ENCODE measurements around the gene ITPR1. TPM values are rescaled to one million over a fixed set of nuclear protein-coding genes. Genes with fewer than 3 reads are reported as not detected.
A peak's percentile ranks its signal among the peaks of the same experiment; 100 is the strongest.

The ITPR1 gene
- total and polyA plus RNA-seq, 10 of the 15 experiments (the other 5 are each of a cell fraction or from before 2014, with no cell fraction given): 12.2 to 239 (median 28.4) TPM

DNA sequence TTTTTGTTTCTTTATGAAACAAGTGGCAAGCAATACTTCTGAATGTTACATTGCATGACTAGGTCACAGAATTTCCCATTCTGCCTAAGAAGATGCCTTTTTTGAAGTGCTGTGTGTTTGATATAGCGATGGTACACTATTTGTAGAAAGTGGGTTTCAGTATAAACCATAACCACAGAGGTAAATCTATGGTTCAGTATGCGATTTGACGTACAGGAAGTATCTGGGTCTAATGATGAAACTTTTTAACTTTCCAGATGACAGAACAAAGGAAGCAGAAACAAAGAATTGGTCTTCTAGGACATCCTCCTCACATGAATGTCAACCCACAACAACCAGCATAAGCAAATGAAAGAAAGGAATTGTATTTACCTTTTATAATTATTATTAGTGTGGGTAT is 352.7 kb downstream of the ITPR1 start (continued):
- peak; percentile 96 for TF ChIP-seq CREB1 (IDR thresholded peaks at IDR 0.05; ENCODE audit: low read depth)
- no peak for TF ChIP-seq RBBP5 (conservative IDR thresholded peaks at IDR 0.05)
- peak; percentile 92 for TF ChIP-seq TCF7 (IDR thresholded peaks at IDR 0.05; ENCODE audit: borderline replicate concordance)
- TF ChIP-seq SP1 (IDR thresholded peaks at IDR 0.05; ENCODE audit: low read depth, low read length): peak; percentile 63
- peak; percentile 64; the same call in 1 of the 2 replicates for TF ChIP-seq CBX5 (IDR thresholded peaks at IDR 0.05; ENCODE audit: low read depth)
- no peak for TF ChIP-seq SREBF2 (IDR thresholded peaks at IDR 0.05; ENCODE audit: low read length)
- TF ChIP-seq, protein P1, sequence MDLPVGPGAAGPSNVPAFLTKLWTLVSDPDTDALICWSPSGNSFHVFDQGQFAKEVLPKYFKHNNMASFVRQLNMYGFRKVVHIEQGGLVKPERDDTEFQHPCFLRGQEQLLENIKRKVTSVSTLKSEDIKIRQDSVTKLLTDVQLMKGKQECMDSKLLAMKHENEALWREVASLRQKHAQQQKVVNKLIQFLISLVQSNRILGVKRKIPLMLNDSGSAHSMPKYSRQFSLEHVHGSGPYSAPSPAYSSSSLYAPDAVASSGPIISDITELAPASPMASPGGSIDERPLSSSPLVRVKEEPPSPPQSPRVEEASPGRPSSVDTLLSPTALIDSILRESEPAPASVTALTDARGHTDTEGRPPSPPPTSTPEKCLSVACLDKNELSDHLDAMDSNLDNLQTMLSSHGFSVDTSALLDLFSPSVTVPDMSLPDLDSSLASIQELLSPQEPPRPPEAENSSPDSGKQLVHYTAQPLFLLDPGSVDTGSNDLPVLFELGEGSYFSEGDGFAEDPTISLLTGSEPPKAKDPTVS (IDR thresholded peaks at IDR 0.05; ENCODE audit: low read depth, low read length): no peak
- TF ChIP-seq RCOR1 (conservative IDR thresholded peaks at IDR 0.05; ENCODE audit: low read depth, low read length): 0 out of 2 replicates have a peak, but pooled peaks have one; percentile 40
- peak; percentile 56; the same call in 1 of the 2 replicates for TF ChIP-seq TCF12 (IDR thresholded peaks at IDR 0.05; ENCODE audit: low read depth, low read length)
- TF ChIP-seq GABPA (IDR thresholded peaks at IDR 0.05; ENCODE audit: low read depth): peak; percentile 78
- peak; percentile 55; the same call in 1 of the 2 replicates for TF ChIP-seq BACH1 (IDR thresholded peaks at IDR 0.05; ENCODE audit: borderline replicate concordance)
- TF ChIP-seq, protein P2, sequence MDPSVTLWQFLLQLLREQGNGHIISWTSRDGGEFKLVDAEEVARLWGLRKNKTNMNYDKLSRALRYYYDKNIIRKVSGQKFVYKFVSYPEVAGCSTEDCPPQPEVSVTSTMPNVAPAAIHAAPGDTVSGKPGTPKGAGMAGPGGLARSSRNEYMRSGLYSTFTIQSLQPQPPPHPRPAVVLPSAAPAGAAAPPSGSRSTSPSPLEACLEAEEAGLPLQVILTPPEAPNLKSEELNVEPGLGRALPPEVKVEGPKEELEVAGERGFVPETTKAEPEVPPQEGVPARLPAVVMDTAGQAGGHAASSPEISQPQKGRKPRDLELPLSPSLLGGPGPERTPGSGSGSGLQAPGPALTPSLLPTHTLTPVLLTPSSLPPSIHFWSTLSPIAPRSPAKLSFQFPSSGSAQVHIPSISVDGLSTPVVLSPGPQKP (IDR thresholded peaks at IDR 0.05; ENCODE audit: low read depth, low read length): no peak
- TF ChIP-seq MTA2 (IDR thresholded peaks at IDR 0.05; ENCODE audit: low read depth): peak; percentile 99
- peak; percentile 83; the same call in 2 of the 3 replicates for TF ChIP-seq POU2F2 (IDR thresholded peaks at IDR 0.05; ENCODE audit: borderline replicate concordance, low read depth, low read length)
- TF ChIP-seq KLF5 (IDR thresholded peaks at IDR 0.05; ENCODE audit: partially characterized antibody): peak; percentile 88
- peak; percentile 89 to 94 for TF ChIP-seq BHLHE40 (IDR thresholded peaks at IDR 0.05; ENCODE audit: borderline replicate concordance in 1 of 2, low read depth in 2 of 2, low read length in 1 of 2)
- TF ChIP-seq GATAD2B (conservative IDR thresholded peaks at IDR 0.05; ENCODE audit: low read depth): peak; percentile 60; the same call in 1 of the 2 replicates
- TF ChIP-seq SIX5 (IDR thresholded peaks at IDR 0.05; ENCODE audit: low read depth, low read length, severe bottlenecking): no peak
- TF ChIP-seq SPI1 (IDR thresholded peaks at IDR 0.05; ENCODE audit: borderline replicate concordance, insufficient read depth, low read depth, low read length): no peak
- peak; percentile 31; the same call in 1 of the 2 replicates for TF ChIP-seq ZNF384 (IDR thresholded peaks at IDR 0.05; ENCODE audit: borderline replicate concordance, low read depth, low read length)
- no peak; the same call in 1 of the 2 replicates for TF ChIP-seq MXI1 (IDR thresholded peaks at IDR 0.05; ENCODE audit: low read depth, low read length)
- TF ChIP-seq, protein P3, sequence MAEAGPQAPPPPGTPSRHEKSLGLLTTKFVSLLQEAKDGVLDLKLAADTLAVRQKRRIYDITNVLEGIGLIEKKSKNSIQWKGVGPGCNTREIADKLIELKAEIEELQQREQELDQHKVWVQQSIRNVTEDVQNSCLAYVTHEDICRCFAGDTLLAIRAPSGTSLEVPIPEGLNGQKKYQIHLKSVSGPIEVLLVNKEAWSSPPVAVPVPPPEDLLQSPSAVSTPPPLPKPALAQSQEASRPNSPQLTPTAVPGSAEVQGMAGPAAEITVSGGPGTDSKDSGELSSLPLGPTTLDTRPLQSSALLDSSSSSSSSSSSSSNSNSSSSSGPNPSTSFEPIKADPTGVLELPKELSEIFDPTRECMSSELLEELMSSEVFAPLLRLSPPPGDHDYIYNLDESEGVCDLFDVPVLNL (IDR thresholded peaks at IDR 0.05; ENCODE audit: low read depth, low read length): no peak
- TF ChIP-seq SRF (IDR thresholded peaks at IDR 0.05; ENCODE audit: low read depth in 2 of 2, low read length in 2 of 2): no peak
- TF ChIP-seq FOXM1 (IDR thresholded peaks at IDR 0.05; ENCODE audit: low read depth, low read length): peak; percentile 99
- TF ChIP-seq ATF2 (IDR thresholded peaks at IDR 0.05; ENCODE audit: low read length): peak; percentile 99
- TF ChIP-seq BMI1 (IDR thresholded peaks at IDR 0.05; ENCODE audit: borderline replicate concordance): peak; percentile 88
- TF ChIP-seq, protein P4, sequence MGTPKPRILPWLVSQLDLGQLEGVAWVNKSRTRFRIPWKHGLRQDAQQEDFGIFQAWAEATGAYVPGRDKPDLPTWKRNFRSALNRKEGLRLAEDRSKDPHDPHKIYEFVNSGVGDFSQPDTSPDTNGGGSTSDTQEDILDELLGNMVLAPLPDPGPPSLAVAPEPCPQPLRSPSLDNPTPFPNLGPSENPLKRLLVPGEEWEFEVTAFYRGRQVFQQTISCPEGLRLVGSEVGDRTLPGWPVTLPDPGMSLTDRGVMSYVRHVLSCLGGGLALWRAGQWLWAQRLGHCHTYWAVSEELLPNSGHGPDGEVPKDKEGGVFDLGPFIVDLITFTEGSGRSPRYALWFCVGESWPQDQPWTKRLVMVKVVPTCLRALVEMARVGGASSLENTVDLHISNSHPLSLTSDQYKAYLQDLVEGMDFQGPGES (IDR thresholded peaks at IDR 0.05): no peak

All from GM12878 (cell line).